Lower leg skin (tissue), 4 donors: ENCODE measurements around the gene HDAC3. TPM values are rescaled to one million over a fixed set of nuclear protein-coding genes. Genes with fewer than 3 reads are reported as not detected.

Source experiments
- DNase-seq, 2 donors: peaks; one replicate each; pipeline ENCODE4 v3.0.0-alpha.2; 2019; ENCODE audit warnings: low spot score in 2 of 2
- H3K4me3 ChIP-seq: fragments of 200-600 bp; sonication (generic); 2 replicates; pipeline ENCODE4 v1.5.1; 2017; ENCODE audit warnings: mild to moderate bottlenecking, low read depth; ENCODE audit not compliant: poor library complexity, severe bottlenecking
- CTCF ChIP-seq, 3 donors: fragments of 450-650 bp; IDR thresholded peaks; one replicate each; pipeline ENCODE4 v1.5.1; 2016; ENCODE audit warnings: antibody characterized with exemption in 3 of 3, mild to moderate bottlenecking in 3 of 3, moderate library complexity in 2 of 3
- POLR2A ChIP-seq, 2 donors: fragments of 450-650 bp; IDR thresholded peaks; one replicate each; pipeline ENCODE4 v1.6.1; 2016 to 2017; ENCODE audit warnings: antibody characterized with exemption in 2 of 2, mild to moderate bottlenecking in 1 of 2, moderate library complexity in 1 of 2
- WGBS, 2 donors: methylation state at CpG; one replicate each; pipeline ENCODE4 v1.1.5; 2018; 5-methylcytosine and 5-hydroxymethylcytosine counted together
- intact Hi-C: fragments of 100-400 bp; cut with DNase I; formaldehyde crosslinking; loops from one replicate; pipeline ENCODE4 v1.15.0; 2023; ENCODE audit warnings: low total_unique reads
- total RNA-seq, 4 donors: library from RNA; depleted of rRNA; stranded (reverse); fragments of >200 nt; gene quantifications; one replicate each; pipeline ENCODE4 v1.1.0, GENCODE V29; 2016

The HDAC3 gene
- total RNA-seq, 4 donors from 2014 or later = 49.4 to 66.4 (median 52.7) TPM

DNA sequence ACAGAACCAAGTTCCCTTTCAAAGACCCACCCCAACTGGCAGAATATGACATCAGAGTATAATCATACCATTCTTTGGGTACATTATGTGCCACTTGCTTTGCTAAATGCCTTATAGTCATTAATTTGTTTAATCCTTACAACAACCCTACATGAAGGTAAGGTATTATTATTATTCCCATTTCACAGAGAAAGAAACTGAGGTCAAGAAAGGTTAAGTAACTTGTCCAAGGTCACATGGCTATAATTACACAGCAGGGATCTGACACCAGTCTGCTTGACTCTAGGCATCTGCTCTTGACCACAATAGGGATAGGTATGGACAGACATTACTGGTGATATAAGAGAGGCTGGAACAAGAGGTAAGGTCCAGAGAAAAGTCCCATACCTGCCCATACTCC is 13.3 kb upstream of the HDAC3 start:
- no peak overlapping the region for H3K4me3 ChIP-seq
- intact Hi-C loops = no loop called here
- TF ChIP-seq POLR2A (IDR thresholded peaks at IDR 0.05) = no peak
- TF ChIP-seq CTCF (IDR thresholded peaks at IDR 0.05) = no peak
- no peak for DNase-seq

GRCh38 chr5:141649056-141649688 is 12.5 kb upstream of the HDAC3 start:
- no peak overlapping the region for H3K4me3 ChIP-seq
- no peak for DNase-seq
- no peak for TF ChIP-seq CTCF (IDR thresholded peaks at IDR 0.05)
- no peak for TF ChIP-seq POLR2A (IDR thresholded peaks at IDR 0.05)
- 93 to 94% methylated on average over 16 to 17 of the region's 17 CpGs for WGBS, 2 donors
- intact Hi-C loops = no loop called here

- TF ChIP-seq CTCF (IDR thresholded peaks at IDR 0.05) (no peak), POLR2A (IDR thresholded peaks at IDR 0.05) (no peak)
- intact Hi-C loops = no loop called here
- 80 to 91% methylated on average over 3 of the region's 3 CpGs for WGBS, 2 donors
- H3K4me3 ChIP-seq = no peak overlapping the region
- no peak for DNase-seq
Observed at GRCh38 chr5:141647851-141648250, 11.2 kb upstream of the HDAC3 start.

DNA sequence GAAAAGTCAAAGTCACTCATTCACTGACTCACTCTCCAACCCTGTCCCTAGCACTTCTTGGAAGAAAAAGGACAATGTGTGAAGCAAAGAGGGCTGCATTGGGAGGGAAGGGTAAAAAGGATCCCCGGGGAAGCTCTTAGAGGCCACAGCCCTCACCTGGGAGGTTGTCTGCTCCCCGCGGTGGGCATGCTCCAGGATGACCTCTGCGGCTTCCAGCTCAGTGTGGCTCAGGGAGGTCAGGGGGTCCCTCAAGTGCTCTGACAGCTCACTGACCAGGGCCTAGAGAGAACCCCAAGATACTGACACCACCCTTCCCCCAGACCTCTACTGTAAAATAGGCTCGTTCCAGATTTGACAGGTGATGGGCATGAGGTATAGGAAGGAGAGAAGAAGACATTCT is 10.6 kb upstream of the HDAC3 start:
- TF ChIP-seq POLR2A (IDR thresholded peaks at IDR 0.05) (no peak), CTCF (IDR thresholded peaks at IDR 0.05) (no peak)
- 84 to 86% methylated on average over 5 of the region's 5 CpGs for WGBS, 2 donors
- no peak for DNase-seq
- no peak overlapping the region for H3K4me3 ChIP-seq
- intact Hi-C loops = no loop called here

DNA sequence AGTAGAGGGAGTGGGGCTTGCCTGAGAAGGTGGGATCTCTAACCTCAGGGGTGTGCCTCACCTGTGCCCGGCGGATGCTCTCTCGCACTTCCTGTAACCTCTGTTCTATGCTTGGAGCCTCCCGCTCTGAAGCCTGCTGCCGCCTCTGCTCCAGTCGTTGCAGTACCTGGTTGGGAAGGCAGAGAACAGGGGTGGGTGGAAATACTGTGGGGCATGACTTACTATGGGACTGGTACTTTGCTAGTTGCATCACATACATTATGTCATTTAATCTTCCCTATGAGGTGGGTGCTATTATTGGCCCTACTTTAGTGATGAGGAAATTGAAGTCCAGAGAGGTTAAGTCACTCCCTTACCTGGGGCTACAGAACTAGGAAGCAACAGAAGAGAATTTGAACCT is 9.4 kb upstream of the HDAC3 start:
- H3K4me3 ChIP-seq = no peak overlapping the region
- TF ChIP-seq POLR2A (IDR thresholded peaks at IDR 0.05) (no peak), CTCF (IDR thresholded peaks at IDR 0.05) (no peak)
- 87 to 93% methylated on average over 6 of the region's 6 CpGs for WGBS, 2 donors
- no peak for DNase-seq
- intact Hi-C loops = no loop called here

GRCh38 chr5:141641634-141642267 is 5.1 kb upstream of the HDAC3 start:
- 94 to 97% methylated on average over 2 of the region's 2 CpGs for WGBS, 2 donors
- DNase-seq = peak in 1 of 2 donors; percentile 70
- H3K4me3 ChIP-seq = no peak overlapping the region
- intact Hi-C loops = no loop called here
- no peak for TF ChIP-seq POLR2A (IDR thresholded peaks at IDR 0.05)
- TF ChIP-seq CTCF (IDR thresholded peaks at IDR 0.05) = no peak
